ENCODE measurements around the gene UPK2. TPM values are rescaled to one million over a fixed set of nuclear protein-coding genes. Genes with fewer than 3 reads are reported as not detected.

Gene UPK2
- total and polyA plus RNA-seq, 2 donors (not counting 3 experiments of a cell fraction or from before 2014, with no cell fraction given) = 0.11 TPM; not detected in 1

GRCh38 chr11:118908264-118908663 is 47.8 kb upstream of the UPK2 start:
- no peaks in the 10 kb centered on the region for H3K27me3 ChIP-seq (ENCODE audit: control insufficient read depth in 2 of 2, insufficient read depth in 2 of 2, low read length in 2 of 2)
- dilution Hi-C loops (cut with MboI; ENCODE audit: extremely low pct_ligation_motif_present, low sequenced_read_pairs) = no loop called here
- TF ChIP-seq POLR2AphosphoS5 (IDR thresholded peaks at IDR 0.05; ENCODE audit: insufficient read depth, low read depth, low read length) (no peak), MYC (IDR thresholded peaks at IDR 0.05; ENCODE audit: low read depth, low read length) (no peak), GATA2 (IDR thresholded peaks at IDR 0.05; ENCODE audit: insufficient read depth, insufficient read length, low read depth, low read length) (no peak), FOS (IDR thresholded peaks at IDR 0.05; ENCODE audit: borderline replicate concordance, insufficient read depth, low read length) (no peak), EZH2 (IDR thresholded peaks at IDR 0.05; ENCODE audit: borderline replicate concordance, low read depth, low read length, severe bottlenecking) (no peak)
- no peak overlapping the region for H3K27ac ChIP-seq (ENCODE audit: insufficient read depth, low read depth, low read length)
- no peak overlapping the region for H3K4me3 ChIP-seq (replicated peaks in 1 of 3; ENCODE audit: insufficient read depth in 1 of 3, low read depth in 1 of 3, low read length in 3 of 3)
- no peak overlapping the region for H2AFZ ChIP-seq (ENCODE audit: low read depth, low read length)
- FAIRE-seq (no peak), DNase-seq (ENCODE audit: low read depth, low spot score) (no peak)
- H3K4me2 ChIP-seq (ENCODE audit: insufficient read depth, low read length) = no peak overlapping the region
- no TSS peak for BruUV-seq (replicated peaks)
- no peaks in the 10 kb centered on the region for H3K9me1 ChIP-seq (replicated peaks; ENCODE audit: control insufficient read depth, extremely low read depth, insufficient read depth, low read length)
- ChIA-PET CTCF (interaction anchor here (1.5 to 10.0 kb wide), 3 partner anchors 13 to 48 kb away, joined by 5 to 330 read pairs (median 12); partner anchors contain the start of genes BCL9L and UPK2), POLR2A (interaction anchor here (6.3 kb wide), 1 partner anchor 17 kb away, joined by 52 read pairs; the partner anchor contains the start of gene BCL9L)
- H3K9me3 ChIP-seq (replicated peaks; ENCODE audit: control insufficient read depth, insufficient read depth, low read length) = no peaks in the 10 kb centered on the region
- no peaks in the 10 kb centered on the region for H4K20me1 ChIP-seq (replicated peaks; ENCODE audit: control insufficient read depth, extremely low read depth, insufficient read depth, low read length)
- H3K9ac ChIP-seq (replicated peaks; ENCODE audit: extremely low read depth, insufficient read depth, low read length) = no peak overlapping the region
- H3K4me1 ChIP-seq (ENCODE audit: control insufficient read depth, extremely low read depth, insufficient read depth, low read length) = peaks cover 39% of the 10 kb centered on the region
- intact Hi-C loops (cut with micrococcal nuclease) = no loop called here
- H3K36me3 ChIP-seq (ENCODE audit: control insufficient read depth in 2 of 2, extremely low read depth in 1 of 2, insufficient read depth in 2 of 2, low read length in 2 of 2) = peaks cover 2 to 17% of the 10 kb centered on the region in 2 experiments
- H3K79me2 ChIP-seq (ENCODE audit: control insufficient read depth, insufficient read depth, low read length) = peaks cover 4% of the 10 kb centered on the region

DNA sequence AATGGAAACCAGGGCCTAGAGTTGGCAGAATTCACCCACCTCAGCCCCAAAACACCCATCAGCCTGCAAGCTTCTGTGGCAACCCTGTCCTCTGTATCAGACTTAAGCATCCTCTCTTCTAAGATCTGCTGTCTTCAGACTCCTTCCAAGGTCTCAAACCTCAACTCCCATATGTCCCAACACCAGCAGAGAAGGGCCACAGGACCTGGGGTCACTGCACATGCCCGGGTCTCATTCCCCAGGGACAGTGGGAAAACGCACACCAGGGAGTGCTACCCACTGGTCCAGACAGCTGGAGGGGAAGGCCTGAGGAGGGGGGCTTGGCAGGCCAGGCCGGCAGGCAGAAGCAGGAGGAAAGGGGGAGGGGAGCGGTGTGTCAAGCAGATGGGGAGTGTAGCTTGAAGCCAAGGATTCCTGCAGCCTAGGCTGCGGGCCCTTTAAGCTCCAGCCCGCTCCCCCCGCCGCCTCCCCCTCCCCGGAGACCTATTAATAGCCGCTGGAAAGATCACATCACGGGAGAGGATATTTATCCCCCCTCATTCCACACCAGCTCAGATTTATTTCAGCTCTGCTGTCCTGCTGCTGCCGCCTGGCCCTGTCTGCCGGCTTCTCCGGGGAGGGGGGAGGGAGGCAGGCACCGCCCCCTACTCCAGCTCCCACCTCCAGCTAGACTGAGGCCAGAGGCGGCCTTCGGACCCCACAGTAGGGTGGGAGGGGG is 47.0 kb upstream of the UPK2 start:
- ChIA-PET CTCF (interaction anchor here (0.8 to 10.0 kb wide), 6 partner anchors 14 to 219 kb away, joined by 3 to 330 read pairs (median 4); partner anchors contain the start of genes BCL9L and UPK2), POLR2A (interaction anchor here (6.3 kb wide), 1 partner anchor 16 kb away, joined by 52 read pairs; the partner anchor contains the start of gene BCL9L)
- TF ChIP-seq, protein P1, sequence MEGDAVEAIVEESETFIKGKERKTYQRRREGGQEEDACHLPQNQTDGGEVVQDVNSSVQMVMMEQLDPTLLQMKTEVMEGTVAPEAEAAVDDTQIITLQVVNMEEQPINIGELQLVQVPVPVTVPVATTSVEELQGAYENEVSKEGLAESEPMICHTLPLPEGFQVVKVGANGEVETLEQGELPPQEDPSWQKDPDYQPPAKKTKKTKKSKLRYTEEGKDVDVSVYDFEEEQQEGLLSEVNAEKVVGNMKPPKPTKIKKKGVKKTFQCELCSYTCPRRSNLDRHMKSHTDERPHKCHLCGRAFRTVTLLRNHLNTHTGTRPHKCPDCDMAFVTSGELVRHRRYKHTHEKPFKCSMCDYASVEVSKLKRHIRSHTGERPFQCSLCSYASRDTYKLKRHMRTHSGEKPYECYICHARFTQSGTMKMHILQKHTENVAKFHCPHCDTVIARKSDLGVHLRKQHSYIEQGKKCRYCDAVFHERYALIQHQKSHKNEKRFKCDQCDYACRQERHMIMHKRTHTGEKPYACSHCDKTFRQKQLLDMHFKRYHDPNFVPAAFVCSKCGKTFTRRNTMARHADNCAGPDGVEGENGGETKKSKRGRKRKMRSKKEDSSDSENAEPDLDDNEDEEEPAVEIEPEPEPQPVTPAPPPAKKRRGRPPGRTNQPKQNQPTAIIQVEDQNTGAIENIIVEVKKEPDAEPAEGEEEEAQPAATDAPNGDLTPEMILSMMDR (IDR thresholded peaks at IDR 0.05; ENCODE audit: extremely low read depth in 1 of 2, insufficient read depth in 1 of 2, low read depth in 1 of 2, low read length in 2 of 2) = no peak
- no peak for TF ChIP-seq MYC (IDR thresholded peaks at IDR 0.05; ENCODE audit: low read depth, low read length)
- TF ChIP-seq EZH2 (IDR thresholded peaks at IDR 0.05; ENCODE audit: borderline replicate concordance, low read depth, low read length, severe bottlenecking) = no peak
- Histone ChIP-seq H3K4me1 (ENCODE audit: control insufficient read depth, extremely low read depth, insufficient read depth, low read length) (peaks cover 46% of the 10 kb centered on the region), H3K4me2 (ENCODE audit: insufficient read depth, low read length) (peak overlapping the region; percentile 5), H2AFZ (ENCODE audit: low read depth, low read length) (no peak overlapping the region), H3K9me1 (replicated peaks; ENCODE audit: control insufficient read depth, extremely low read depth, insufficient read depth, low read length) (no peaks in the 10 kb centered on the region), H3K4me3 (replicated peaks in 1 of 3; ENCODE audit: insufficient read depth in 1 of 3, low read depth in 1 of 3, low read length in 3 of 3) (no peak overlapping the region), H3K9ac (replicated peaks; ENCODE audit: extremely low read depth, insufficient read depth, low read length) (peak overlapping the region; percentile 51), H3K79me2 (ENCODE audit: control insufficient read depth, insufficient read depth, low read length) (peaks cover 6% of the 10 kb centered on the region), H3K27ac (ENCODE audit: insufficient read depth, low read depth, low read length) (peak overlapping the region; percentile 75), H3K36me3 (ENCODE audit: control insufficient read depth in 2 of 2, extremely low read depth in 1 of 2, insufficient read depth in 2 of 2, low read length in 2 of 2) (peaks cover 2 to 15% of the 10 kb centered on the region in 2 experiments), H3K9me3 (replicated peaks; ENCODE audit: control insufficient read depth, insufficient read depth, low read length) (no peaks in the 10 kb centered on the region), H4K20me1 (replicated peaks; ENCODE audit: control insufficient read depth, extremely low read depth, insufficient read depth, low read length) (no peaks in the 10 kb centered on the region), H3K27me3 (ENCODE audit: control insufficient read depth in 2 of 2, insufficient read depth in 2 of 2, low read length in 2 of 2) (no peaks in the 10 kb centered on the region)
- peak; percentile 70 for DNase-seq (ENCODE audit: low read depth, low spot score)
- BruUV-seq (replicated peaks) = no TSS peak
- FAIRE-seq = peak; percentile 12
- intact Hi-C loops (cut with micrococcal nuclease) = no loop called here
- dilution Hi-C loops (cut with MboI; ENCODE audit: extremely low pct_ligation_motif_present, low sequenced_read_pairs) = no loop called here
